Medulla oblongata (tissue), 1 donor: Measurements from ENCODE around the gene ISCU.
"Not testable (repeated sequence)": the region's sequence is repeated elsewhere in the genome, so short reads cannot be mapped to it uniquely, and the experiment has no call there.

Experiments
- DNase-seq: peaks from one replicate; pipeline ENCODE4 v3.0.0-alpha.2; 2015; ENCODE audit errors: extremely low spot score

The ISCU gene

DNA sequence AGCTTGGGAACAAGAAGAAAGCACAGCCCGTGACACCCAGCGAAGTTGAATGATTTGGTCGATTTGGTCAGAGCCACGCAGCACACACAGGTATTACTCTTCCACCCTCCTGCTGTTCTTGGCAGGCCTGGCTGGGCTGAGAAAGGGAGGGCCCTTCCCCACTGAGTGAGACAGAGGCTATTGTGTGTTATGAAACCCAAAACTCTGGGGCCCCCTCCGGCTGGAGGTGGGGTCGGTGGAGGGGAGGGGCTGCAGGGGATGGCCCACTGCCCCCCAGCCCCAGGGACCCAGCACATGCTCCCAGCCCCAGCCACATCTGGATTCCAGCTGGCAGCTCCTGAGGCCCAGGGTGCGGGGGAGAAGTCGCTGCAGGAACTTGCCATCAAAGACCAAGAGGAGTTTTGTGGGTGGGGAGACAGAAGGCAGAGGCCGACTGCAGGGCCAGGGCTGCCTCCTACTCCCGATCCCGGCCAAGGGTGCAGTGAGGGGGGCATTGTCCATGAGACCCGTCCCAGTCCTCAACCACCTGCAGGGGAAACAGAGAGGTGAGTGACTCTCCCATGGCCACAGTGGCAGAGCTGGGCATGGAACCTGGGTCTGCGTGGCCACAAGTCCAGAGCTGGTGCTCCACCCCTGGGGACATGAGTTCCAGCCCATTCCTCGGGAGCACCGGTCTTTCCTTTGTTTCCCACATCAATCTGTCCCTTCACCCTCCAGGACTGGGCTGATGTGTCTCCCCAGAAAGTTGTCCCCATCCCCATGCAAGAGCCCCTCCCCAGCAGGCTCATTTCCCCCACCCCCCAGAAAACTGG is 26.8 kb downstream of the ISCU start:
- no peak for DNase-seq

- no peak for DNase-seq
Observed at GRCh38 chr12:108589840-108590229, 27.4 kb downstream of the ISCU start.

DNA sequence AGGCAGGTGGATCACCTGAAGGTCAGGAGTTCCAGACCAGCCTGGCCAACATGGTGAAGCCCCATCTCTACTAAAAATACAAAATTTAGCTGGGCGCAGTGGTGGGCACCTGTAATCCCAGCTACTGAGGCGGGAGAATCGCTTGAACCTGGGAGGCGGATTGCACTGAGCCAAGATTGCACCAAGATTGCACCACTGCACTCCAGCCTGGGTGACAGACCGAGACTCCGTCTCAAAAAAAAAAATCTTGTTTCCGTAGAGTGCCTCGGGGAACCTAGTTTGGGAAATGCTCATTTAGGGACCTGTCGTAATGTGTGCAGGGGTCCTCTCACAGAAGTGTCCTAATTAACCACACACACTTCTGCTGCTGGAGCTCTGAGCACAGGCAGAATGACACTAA is 28.1 kb downstream of the ISCU start:
- not testable (repeated sequence) for DNase-seq

DNA sequence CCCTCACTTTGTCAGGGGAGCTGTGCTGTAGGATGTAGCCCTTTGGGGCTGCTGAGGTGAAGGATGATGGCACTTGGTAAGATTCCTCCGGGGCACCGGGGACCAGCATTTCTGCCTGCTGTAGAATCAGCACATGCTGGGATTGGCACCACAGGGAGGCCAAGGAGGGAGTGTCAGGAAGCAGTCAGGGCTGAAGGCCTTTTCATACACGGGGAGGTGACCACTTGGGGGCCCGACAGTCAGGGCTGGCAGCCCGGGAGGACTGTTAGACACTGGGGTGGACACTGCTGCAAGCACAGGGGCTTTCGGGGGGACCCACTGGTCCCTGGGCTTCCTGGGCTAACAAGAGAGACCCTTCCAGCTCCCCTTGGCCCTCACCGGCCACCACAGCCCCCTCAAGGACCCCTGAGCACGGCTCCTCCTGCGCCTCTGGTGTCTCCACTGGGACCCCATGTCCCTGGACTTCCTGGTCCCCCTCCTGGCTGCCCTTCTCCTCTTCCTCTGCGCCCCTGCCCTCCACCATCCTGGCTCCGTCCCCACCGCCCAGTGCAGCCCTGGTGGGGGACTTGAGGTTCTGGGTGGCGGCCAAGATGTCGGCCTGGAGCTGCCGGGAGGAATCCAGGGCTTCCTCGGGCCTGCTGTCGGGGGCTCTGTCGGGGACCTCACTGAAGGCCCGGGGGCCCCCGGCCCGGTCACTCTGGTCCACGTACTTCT is 29.0 kb downstream of the ISCU start:
- no peak for DNase-seq

DNA sequence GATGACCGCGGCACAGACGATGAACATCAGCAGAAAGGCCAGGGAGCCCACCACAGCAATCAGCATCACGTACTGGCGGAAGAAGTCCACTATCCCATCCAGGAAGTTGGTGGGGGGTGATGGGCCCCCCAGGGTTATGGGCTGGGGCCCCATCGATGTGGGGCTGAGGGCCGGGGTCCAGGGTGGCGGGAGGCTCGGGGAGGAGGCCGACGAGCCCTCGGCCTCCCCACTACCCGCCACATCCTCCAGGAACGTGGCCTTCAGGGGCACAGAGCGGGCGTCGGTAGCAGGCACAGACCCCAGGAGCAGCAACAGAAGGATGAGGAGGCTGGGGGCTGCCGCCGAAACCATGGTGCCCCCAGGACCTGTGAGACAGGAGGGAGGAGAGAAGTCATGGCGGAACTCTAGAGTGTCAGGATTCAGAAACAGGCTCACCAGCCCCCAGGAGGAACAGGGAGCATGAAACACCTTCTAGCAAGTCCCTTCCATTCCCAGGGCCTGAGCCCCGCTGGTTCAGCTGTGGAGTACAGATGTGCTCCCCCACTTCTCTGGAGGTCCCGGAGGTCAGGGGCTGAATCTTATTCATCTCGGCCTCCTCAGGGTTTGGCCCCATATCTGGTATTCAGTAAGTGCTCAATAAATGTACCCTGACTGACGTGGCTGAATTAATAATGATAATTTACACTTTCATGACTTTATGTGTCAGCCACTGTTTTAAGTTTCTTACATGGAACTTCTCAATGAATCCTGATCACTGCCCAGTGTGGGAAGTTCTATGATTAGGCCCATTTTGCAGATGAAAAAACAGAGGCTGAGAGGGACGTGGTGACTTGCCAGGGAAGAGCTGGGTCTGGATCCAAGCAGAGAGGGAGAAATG is 29.9 kb downstream of the ISCU start:
- DNase-seq, result no peak

- DNase-seq, result no peak
Observed at GRCh38 chr12:108594323-108594903, 32.0 kb downstream of the ISCU start.

DNA sequence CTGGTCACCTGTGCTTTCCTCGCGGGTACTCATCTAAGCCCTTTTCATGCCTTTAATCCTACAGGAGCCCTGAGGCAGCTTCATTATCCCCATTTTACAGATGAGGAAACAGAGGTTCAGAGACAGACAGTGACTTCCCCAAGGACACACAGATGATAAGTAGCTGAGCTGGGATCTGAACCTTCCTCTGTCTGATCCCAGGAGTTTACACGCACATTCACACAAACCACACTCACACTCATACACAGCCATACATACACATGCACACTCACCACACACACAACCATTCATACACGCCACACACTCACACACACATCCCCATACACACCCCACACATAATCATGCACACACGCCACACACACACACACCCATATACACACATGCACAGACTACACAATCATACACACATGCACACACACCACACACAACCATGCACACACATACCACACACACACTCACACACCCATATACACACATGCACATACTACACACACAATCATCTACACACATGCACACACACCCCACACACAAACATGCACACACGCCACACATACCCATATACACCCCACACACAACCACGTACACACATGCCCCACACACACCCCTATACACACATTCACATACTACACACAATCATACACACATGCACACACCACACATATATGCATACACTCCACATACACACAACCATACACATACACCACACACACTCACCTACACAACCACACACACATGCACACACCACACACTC is 32.7 kb downstream of the ISCU start:
- DNase-seq, result no peak

- no peak for DNase-seq
Observed at GRCh38 chr12:108595711-108596647, 33.6 kb downstream of the ISCU start.

DNA sequence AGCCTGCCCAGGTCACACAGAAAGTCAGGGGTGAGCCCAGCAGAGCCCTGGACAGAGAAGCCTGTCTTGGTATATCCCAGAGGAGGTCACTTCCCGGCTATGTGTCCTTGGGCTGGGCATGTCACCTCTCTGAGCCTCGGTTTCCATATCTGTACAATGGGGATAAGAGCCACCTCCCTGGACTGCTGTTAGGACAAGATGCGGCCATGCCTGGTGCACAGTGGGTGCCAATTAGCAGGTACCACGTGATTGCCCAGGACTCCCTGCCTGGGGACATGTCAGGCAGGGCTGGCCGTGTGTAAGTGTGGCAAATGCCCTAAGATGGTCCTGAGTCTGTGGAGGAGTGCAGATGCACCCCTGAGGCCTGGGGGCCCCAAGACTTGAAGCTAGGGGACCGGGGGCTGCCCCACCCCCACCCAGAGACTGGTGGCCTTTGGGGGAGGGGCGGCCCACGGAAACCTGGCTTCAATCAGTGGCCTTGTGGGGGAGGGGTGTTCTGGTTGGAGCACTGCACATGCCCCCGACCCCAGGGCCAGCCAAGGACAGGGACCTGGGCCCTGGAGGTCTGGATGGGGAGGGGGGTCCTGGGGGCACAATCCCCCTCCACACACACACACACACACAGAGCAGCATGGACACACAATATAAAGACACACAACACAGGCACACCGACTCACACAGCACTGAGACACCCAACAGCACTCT is 34.6 kb downstream of the ISCU start:
- no peak for DNase-seq

DNA sequence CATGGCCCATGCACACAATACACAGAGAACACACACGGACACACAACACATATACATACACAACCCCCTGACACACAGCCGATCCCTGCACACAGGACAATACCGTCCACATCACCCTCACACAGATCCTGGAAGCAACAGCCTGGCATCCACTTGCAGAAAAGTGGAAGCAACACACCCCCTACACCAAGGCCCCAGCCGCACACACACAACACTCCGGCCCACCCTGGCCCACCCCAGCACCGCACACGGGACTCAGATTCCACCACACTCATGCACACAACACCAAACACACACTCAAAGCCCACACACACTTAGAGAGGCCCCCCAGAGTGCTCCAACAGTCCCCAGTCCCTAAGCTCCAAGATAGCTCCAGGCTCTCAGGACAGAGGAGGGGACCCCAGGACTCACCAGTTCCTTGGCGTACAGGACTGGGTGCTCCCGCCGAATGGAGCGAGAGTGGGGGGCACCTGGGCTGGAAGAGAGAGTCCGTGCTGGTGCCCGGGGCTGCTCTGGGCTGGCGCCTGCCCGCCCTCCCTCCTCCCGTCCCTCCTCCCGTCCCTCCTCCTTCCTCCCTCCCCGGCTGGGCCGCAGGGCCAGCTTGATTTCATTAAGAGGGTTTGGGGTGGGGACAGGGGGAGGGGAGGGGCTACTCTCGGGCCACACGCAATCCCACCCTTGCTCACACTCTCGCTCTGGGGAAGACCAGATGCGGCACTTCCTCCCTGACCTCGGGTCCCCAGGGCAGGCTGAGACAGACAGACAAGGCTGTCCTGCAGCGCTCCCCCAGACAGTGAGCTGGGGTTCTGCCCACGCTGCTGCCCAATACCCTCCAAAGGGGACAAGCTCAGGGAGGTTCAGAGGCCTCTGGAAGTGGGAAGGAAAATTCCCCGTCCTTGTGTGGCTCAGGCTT is 35.4 kb downstream of the ISCU start, which contains the start of gene TMEM119:
TSS of gene TMEM119 (minus strand) at position 526 of the 913 bp plus-strand sequence. CDS start 5,701 bp downstream, outside the sequence.
- peak; percentile 58 for DNase-seq

DNA sequence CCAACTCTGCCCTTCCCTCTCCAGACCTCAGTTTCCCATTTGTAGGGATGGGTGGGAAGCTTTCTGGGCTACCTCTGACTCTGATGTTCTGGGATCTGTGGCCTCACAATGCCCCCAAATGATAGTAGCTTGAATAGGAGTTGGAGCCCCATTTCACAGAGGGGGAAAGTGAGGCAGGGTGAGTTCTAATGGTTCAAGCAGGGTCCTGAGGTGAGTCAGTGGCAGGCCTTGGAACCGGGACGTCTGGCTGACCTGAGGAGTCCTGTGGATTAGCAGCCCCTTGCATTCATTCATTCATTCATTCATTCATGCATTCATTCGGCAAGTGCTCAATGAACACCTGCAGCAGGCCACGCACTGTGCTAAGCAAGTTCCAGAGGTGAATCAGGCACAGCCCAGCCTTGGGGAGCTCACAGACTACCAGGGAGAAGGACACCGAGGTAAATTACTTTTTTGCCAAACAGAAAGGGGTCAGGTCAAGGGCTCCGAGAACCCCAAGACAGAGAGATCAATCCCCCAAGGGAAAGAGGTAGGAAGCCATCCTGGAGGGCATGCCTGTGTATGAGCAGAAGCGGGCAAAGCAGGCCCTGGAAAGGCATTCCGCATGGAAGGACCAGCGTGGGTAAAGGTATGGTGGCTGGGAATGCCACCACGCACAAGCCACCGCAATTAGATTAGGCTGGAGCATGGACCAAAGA is 36.3 kb downstream of the ISCU start:
- no peak for DNase-seq

DNA sequence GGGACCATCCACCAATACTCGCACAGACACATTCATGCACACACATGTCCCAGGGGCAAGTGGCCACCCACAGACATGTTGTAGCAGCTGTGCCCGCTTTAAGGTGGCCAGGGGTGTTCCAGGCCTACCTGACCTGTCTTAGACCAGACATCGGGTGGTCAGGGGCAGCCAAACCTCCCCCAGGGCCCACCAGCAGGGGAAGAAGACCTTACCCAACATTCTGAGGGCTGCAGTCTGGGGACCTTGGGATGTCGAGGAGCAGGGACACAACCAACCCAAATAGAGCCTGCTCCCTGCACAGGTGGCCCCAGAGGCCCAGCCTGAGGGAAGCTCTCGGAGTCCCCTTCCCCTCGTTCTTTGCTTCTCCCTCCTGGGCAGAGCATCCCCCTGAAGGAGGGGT is 37.1 kb downstream of the ISCU start:
- DNase-seq, result no peak

DNA sequence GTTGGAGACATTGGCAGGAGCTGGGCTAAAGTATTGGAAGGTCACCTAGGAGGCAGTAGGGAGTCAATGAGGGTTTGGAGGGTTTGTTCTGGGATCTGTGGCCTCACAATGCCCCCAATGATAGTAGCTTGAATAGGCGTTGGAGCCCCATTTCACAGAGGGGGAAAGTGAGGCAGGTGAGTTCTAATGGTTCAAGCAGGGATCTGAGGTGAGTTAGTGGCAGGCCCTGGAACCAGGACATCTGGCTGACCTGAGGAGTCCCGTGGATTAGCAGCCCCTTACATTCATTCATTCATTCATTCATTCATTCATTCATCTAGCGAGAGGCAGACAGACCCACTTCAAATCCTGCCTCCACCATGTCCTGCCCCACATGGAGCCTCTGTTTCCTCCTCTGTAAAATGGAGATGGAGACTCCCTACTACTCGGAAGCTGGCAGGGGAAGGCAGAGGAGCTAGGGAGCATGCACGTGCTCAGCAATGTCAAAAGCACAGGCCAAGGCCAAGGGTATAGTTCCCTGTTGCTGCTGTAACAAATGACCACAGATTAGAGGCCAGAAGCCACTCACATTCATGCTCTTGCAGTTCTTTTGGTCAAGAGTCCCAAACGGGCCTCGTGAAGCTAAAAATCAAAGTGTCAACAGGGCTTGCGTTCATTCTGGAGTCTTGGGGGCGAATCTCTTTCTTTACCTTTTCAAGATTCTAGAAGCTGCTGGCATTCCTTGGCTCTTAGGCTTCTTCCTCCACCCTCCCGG is 37.7 kb downstream of the ISCU start:
- DNase-seq, result no peak

GRCh38 chr12:108600702-108601007 is 38.3 kb downstream of the ISCU start:
- DNase-seq, result no peak

DNA sequence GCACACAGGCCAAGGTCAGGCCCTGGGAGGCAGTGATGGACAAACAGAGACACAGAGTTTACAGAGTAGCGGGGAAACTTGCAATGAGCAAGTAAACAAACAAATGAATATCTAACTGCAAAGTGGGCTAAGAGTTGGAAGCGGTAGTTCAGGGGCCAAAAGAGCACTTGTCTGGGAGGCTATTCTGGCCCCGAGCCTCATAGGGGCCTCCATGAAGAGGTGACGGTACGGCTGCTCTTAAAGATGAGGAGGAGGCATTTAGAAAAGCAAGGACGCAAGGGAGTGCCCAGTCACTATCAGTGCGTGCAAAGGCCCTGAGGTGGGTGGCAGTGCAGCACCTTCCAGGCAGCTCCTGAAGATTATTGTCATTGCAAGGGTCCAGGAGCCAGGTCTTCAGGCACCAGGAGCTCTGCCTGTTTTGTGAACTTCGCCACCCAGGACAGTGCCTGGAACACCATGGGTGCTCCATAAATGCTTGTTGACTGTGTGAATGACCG is 39.9 kb downstream of the ISCU start:
- no peak for DNase-seq

DNA sequence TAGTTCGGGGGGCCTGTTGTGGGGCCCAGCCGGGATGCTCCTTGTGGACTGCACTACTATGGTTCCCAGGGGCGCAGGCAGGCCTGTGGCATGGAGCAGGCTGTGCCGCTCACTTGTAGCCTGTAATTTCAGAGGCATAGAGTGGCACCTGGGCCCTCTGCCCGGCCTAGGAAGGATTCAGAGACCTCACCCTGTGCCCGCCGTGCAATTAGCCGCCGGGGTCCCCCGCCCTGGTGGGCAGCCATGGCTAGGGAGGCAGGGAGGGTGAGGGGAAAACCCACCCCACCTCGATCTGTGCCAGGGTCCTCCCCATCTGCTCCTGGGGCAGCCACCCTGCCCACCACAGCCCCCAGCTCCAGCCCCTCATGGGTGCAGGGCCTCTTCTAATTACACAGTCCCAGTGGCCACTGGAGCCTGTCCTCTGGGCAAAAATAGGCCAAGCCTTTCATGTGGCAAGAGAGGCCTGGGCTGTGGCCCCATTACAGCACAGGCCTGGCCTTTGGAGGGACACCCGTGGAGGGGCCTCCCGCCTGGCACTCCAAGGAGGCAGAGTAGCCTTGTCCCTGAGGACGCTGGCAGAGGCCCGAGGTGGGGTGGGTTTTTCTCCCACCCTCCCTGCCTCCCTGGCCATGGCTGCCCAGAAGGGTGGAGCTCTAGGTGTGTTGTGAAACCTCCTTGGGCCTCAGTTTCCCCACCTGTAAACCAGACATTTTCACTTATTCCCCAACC is 40.7 kb downstream of the ISCU start:
- no peak for DNase-seq
